Measurements from ENCODE around the gene EHMT1. TPM values are rescaled to one million over a fixed set of nuclear protein-coding genes. Genes with fewer than 3 reads are reported as not detected.

EHMT1 gene
- total and polyA plus RNA-seq, 10 of the 15 experiments (the other 5 are each of a cell fraction or from before 2014, with no cell fraction given) = 2.9 to 100 (median 48.1) TPM

- H2AFZ ChIP-seq (ENCODE audit: control insufficient read depth, low read depth, low read length) = no peak overlapping the region
- RAD21 ChIA-PET (ENCODE audit: unreplicated experiment) = no interaction called here
- no peak for DNase-seq (ENCODE audit: low read depth, low spot score)
- no CpG with 5 or more reads among the region's 3 CpGs for WGBS (ENCODE audit: insufficient coverage, insufficient replicate concordance, low lambda C conversion rate, missing lambda C conversion rate)
- no peak overlapping the region for H3K27ac ChIP-seq (ENCODE audit: control insufficient read depth, insufficient read depth)
- SMC1A ChIA-PET (ENCODE audit: uncharacterized antibody, unreplicated experiment) = interaction anchor here (0.6 kb wide), 1 partner anchor 199 kb away, joined by 3 read pairs; no protein-coding TSS in a partner anchor
- peaks cover 10% of the 10 kb centered on the region for H3K4me1 ChIP-seq (ENCODE audit: control insufficient read depth, insufficient read depth, low read length)
- intact Hi-C loops (cut with micrococcal nuclease; ENCODE audit: unreplicated experiment) = no loop called here
- CTCF ChIA-PET = interaction anchor here (1.3 kb wide), 1 partner anchor 197 kb away, joined by 3 read pairs; no protein-coding TSS in a partner anchor
- H3K36me3 ChIP-seq (ENCODE audit: control insufficient read depth in 2 of 2, insufficient read depth in 2 of 2, low read length in 1 of 2) = no peaks in the 10 kb centered on the region
- ATAC-seq = no peak
- no peak for FAIRE-seq
- no peak overlapping the region for H3K4me2 ChIP-seq (ENCODE audit: control insufficient read depth, insufficient read depth)
- BruUV-seq (replicated peaks) = no TSS peak
- POLR2A ChIA-PET = no interaction called here
- H3K79me2 ChIP-seq (ENCODE audit: control insufficient read depth, insufficient read depth, low read length) = no peaks in the 10 kb centered on the region
- no peak overlapping the region for H3K9ac ChIP-seq (ENCODE audit: control insufficient read depth, insufficient read depth, low read length)
- no peaks in the 10 kb centered on the region; a peak in 1 of 4 replicates for H3K27me3 ChIP-seq (replicated peaks in 1 of 2; ENCODE audit: control insufficient read depth in 2 of 2, insufficient read depth in 2 of 2, low read length in 1 of 2)
- in situ Hi-C loops (cut with MboI) = no loop called here
- no peaks in the 10 kb centered on the region for H4K20me1 ChIP-seq (ENCODE audit: control insufficient read depth, insufficient read depth)
- no peak for TF ChIP-seq TBL1XR1 (IDR thresholded peaks at IDR 0.05; ENCODE audit: low read depth, low read length)
- H3K4me3 ChIP-seq = no peak overlapping the region
- H3K9me3 ChIP-seq (replicated peaks; ENCODE audit: control insufficient read depth, insufficient read depth, low read length) = no peaks in the 10 kb centered on the region
Observed at GRCh38 chr9:137870432-137870831, 251.6 kb downstream of the EHMT1 start.

- no peak for FAIRE-seq
- Histone ChIP-seq H3K79me2 (ENCODE audit: control insufficient read depth, insufficient read depth, low read length) (no peaks in the 10 kb centered on the region), H3K27me3 (replicated peaks in 1 of 2; ENCODE audit: control insufficient read depth in 2 of 2, insufficient read depth in 2 of 2, low read length in 1 of 2) (no peaks in the 10 kb centered on the region; a peak in 1 of 4 replicates), H3K4me3 (no peak overlapping the region), H3K9me3 (replicated peaks; ENCODE audit: control insufficient read depth, insufficient read depth, low read length) (no peaks in the 10 kb centered on the region; the same call in 2 of the 3 replicates), H3K36me3 (ENCODE audit: control insufficient read depth in 2 of 2, insufficient read depth in 2 of 2, low read length in 1 of 2) (no peaks in the 10 kb centered on the region), H3K27ac (ENCODE audit: control insufficient read depth, insufficient read depth) (no peak overlapping the region), H3K9ac (ENCODE audit: control insufficient read depth, insufficient read depth, low read length) (no peak overlapping the region), H3K4me1 (ENCODE audit: control insufficient read depth, insufficient read depth, low read length) (peaks cover 3% of the 10 kb centered on the region), H4K20me1 (ENCODE audit: control insufficient read depth, insufficient read depth) (no peaks in the 10 kb centered on the region), H3K4me2 (ENCODE audit: control insufficient read depth, insufficient read depth) (no peak overlapping the region), H2AFZ (ENCODE audit: control insufficient read depth, low read depth, low read length) (no peak overlapping the region)
- RAD21 ChIA-PET (ENCODE audit: unreplicated experiment) = interaction anchor here (0.6 kb wide), 1 partner anchor 44 kb away, joined by 4 read pairs; no protein-coding TSS in a partner anchor
- 56% methylated on average over 10 of the region's 10 CpGs for WGBS (ENCODE audit: insufficient coverage, insufficient replicate concordance, low lambda C conversion rate, missing lambda C conversion rate)
- TF ChIP-seq USF1 (IDR thresholded peaks at IDR 0.05; ENCODE audit: borderline replicate concordance, extremely low read length, insufficient read depth, low read depth, low read length) (no peak), CHD1 (IDR thresholded peaks at IDR 0.05; ENCODE audit: low read depth, low read length) (no peak), YBX1 (IDR thresholded peaks at IDR 0.05) (no peak), RBBP5 (conservative IDR thresholded peaks at IDR 0.05) (no peak), PBX3 (IDR thresholded peaks at IDR 0.05; ENCODE audit: insufficient replicate concordance, low read depth, low read length) (no peak), RUNX3 (IDR thresholded peaks at IDR 0.05; ENCODE audit: low read length) (no peak)
- POLR2A ChIA-PET = no interaction called here
- in situ Hi-C loops (cut with MboI) (no loop called here), intact Hi-C loops (cut with micrococcal nuclease; ENCODE audit: unreplicated experiment) (no loop called here)
- SMC1A ChIA-PET (ENCODE audit: uncharacterized antibody, unreplicated experiment) = no interaction called here
- no TSS peak for BruUV-seq (replicated peaks)
- CTCF ChIA-PET = no interaction called here
- DNase-seq (ENCODE audit: low read depth, low spot score) = no peak
- no peak for ATAC-seq
Observed at GRCh38 chr9:137872296-137872695, 253.5 kb downstream of the EHMT1 start.

Measured in GM12878 (cell line).